HG03520 (cell line): Measurements from ENCODE around the gene ZNRF3.
"Not testable (repeated sequence)": the region's sequence is repeated elsewhere in the genome, so short reads cannot be mapped to it uniquely, and the experiment has no call there.

Experiments
- ATAC-seq: cut with Tn5 transposase; IDR thresholded peaks from one replicate; pipeline ENCODE4 v1.9.1; 2021; ENCODE audit warnings: mild to moderate bottlenecking, moderate library complexity; ENCODE audit not compliant: unreplicated experiment

ZNRF3 gene

GRCh38 chr22:28883917-28884746, 760 bp downstream of the ZNRF3 start:
- ATAC-seq, result no peak

- ATAC-seq, result no peak
Measured at GRCh38 chr22:28884747-28885350, 1.5 kb downstream of the ZNRF3 start.

GRCh38 chr22:28885939-28886338, 2.6 kb downstream of the ZNRF3 start:
- ATAC-seq, result no peak

GRCh38 chr22:28886679-28887078, 3.3 kb downstream of the ZNRF3 start:
- ATAC-seq, result not testable (repeated sequence)

GRCh38 chr22:28887725-28888459, 4.5 kb downstream of the ZNRF3 start:
- ATAC-seq, result no peak

GRCh38 chr22:28889478-28890024, 6.2 kb downstream of the ZNRF3 start:
- ATAC-seq, result no peak

GRCh38 chr22:28891156-28891733, 7.9 kb downstream of the ZNRF3 start:
- no peak for ATAC-seq

- ATAC-seq, result no peak
Measured at GRCh38 chr22:28892175-28892731, 8.9 kb downstream of the ZNRF3 start.

GRCh38 chr22:28893810-28894209, 10.4 kb downstream of the ZNRF3 start:
- ATAC-seq, result no peak

GRCh38 chr22:28894334-28894733, 11.0 kb downstream of the ZNRF3 start:
- ATAC-seq, result no peak

- no peak for ATAC-seq
Measured at GRCh38 chr22:28894807-28895206, 11.4 kb downstream of the ZNRF3 start.

GRCh38 chr22:28896611-28897010, 13.2 kb downstream of the ZNRF3 start:
- ATAC-seq, result no peak

GRCh38 chr22:28898233-28898629, 14.9 kb downstream of the ZNRF3 start:
- ATAC-seq, result no peak

- no peak for ATAC-seq
Measured at GRCh38 chr22:28899199-28899853, 16.0 kb downstream of the ZNRF3 start.

GRCh38 chr22:28900379-28900925, 17.1 kb downstream of the ZNRF3 start:
- no peak for ATAC-seq

- no peak for ATAC-seq
Measured at GRCh38 chr22:28902490-28902889, 19.1 kb downstream of the ZNRF3 start.

- ATAC-seq, result no peak
Measured at GRCh38 chr22:28903080-28903479, 19.7 kb downstream of the ZNRF3 start.

GRCh38 chr22:28903729-28904128, 20.4 kb downstream of the ZNRF3 start:
- no peak for ATAC-seq

GRCh38 chr22:28904211-28904896, 21.0 kb downstream of the ZNRF3 start:
- ATAC-seq, result no peak
